OCI-LY1 (cell line): ENCODE data around the gene AURKB.

Experiments used
- H2AFZ ChIP-seq: fragments of 200-600 bp; sonication (generic), shearing (Covaris generic); 2 replicates; pipeline ENCODE4 v1.6.0; 2014; ENCODE audit warnings: antibody characterized with exemption, mild to moderate bottlenecking, low read length
- H3F3A ChIP-seq: fragments of 200-600 bp; sonication (generic), shearing (Covaris generic); 2 replicates; pipeline ENCODE4 v1.6.0; 2014; ENCODE audit warnings: mild to moderate bottlenecking, antibody characterized with exemption, low read length, moderate library complexity; ENCODE audit not compliant: insufficient read depth
- H3K27ac ChIP-seq: fragments of 200-600 bp; sonication (generic); 2 replicates; pipeline ENCODE4 v1.5.1; 2014; ENCODE audit warnings: low read length, mixed run types, mild to moderate bottlenecking, low read depth; ENCODE audit not compliant: poor library complexity, severe bottlenecking
- H3K27me3 ChIP-seq: fragments of 200-600 bp; sonication (generic); 2 replicates; pipeline ENCODE4 v1.6.0; 2014; ENCODE audit warnings: antibody characterized with exemption, mild to moderate bottlenecking, low read length, moderate library complexity; ENCODE audit not compliant: insufficient read depth
- H3K36me3 ChIP-seq: fragments of 200-600 bp; sonication (generic); 2 replicates; pipeline ENCODE4 v1.6.1; 2014; ENCODE audit warnings: mild to moderate bottlenecking, antibody characterized with exemption, low read length, moderate library complexity, mixed read lengths; ENCODE audit not compliant: insufficient read depth
- H3K4me1 ChIP-seq: fragments of 200-600 bp; sonication (generic); 2 replicates; pipeline ENCODE4 v1.5.1; 2014; ENCODE audit warnings: mild to moderate bottlenecking, low read length, moderate library complexity; ENCODE audit not compliant: insufficient read depth, severe bottlenecking
- H3K4me2 ChIP-seq: fragments of 200-600 bp; sonication (generic), shearing (Covaris generic); 2 replicates; pipeline ENCODE4 v1.6.1; 2014; ENCODE audit warnings: low read length
- H3K4me3 ChIP-seq: fragments of 200-600 bp; sonication (generic); 2 replicates; pipeline ENCODE4 v1.5.1; 2014; ENCODE audit warnings: low read length, low read depth, mild to moderate bottlenecking, mixed read lengths; ENCODE audit not compliant: poor library complexity, severe bottlenecking
- H3K79me2 ChIP-seq: fragments of 200-600 bp; shearing (Covaris generic); 2 replicates; pipeline ENCODE4 v1.6.1; 2016; ENCODE audit warnings: mixed run types, low read length, mixed read lengths; ENCODE audit not compliant: insufficient read depth
- H3K9ac ChIP-seq: fragments of 200-600 bp; sonication (generic), shearing (Covaris generic); 2 replicates; pipeline ENCODE4 v1.6.1; 2014; ENCODE audit warnings: mild to moderate bottlenecking, low read length, mixed read lengths
- H3K9me2 ChIP-seq: fragments of 200-600 bp; sonication (generic), shearing (Covaris generic); 2 replicates; pipeline ENCODE4 v1.6.1; 2014; ENCODE audit warnings: low read depth, mild to moderate bottlenecking, low read length, mixed read lengths
- H3K9me3 ChIP-seq: fragments of 200-600 bp; shearing (Covaris generic); 2 replicates; pipeline ENCODE4 v1.6.1; 2014; ENCODE audit warnings: low read length, mixed read lengths
- H4K20me1 ChIP-seq: fragments of 200-600 bp; sonication (generic), shearing (Covaris generic); 2 replicates; pipeline ENCODE4 v1.6.0; 2016; ENCODE audit warnings: mild to moderate bottlenecking, low read length; ENCODE audit not compliant: insufficient read depth
- CTCF ChIP-seq: fragments of 200-600 bp; sonication (generic), shearing (Covaris generic); IDR thresholded peaks from 2 replicates; pipeline ENCODE4 v1.5.1; 2017; ENCODE audit warnings: mild to moderate bottlenecking, antibody characterized with exemption, low read length, moderate library complexity, mixed read lengths
- EZH2 ChIP-seq: fragments of 200-600 bp; sonication (generic), shearing (Covaris generic); IDR thresholded peaks from 2 replicates; pipeline ENCODE4 v1.8.0; 2017; ENCODE audit warnings: borderline replicate concordance, mixed run types, mild to moderate bottlenecking, antibody characterized with exemption, low read length, moderate library complexity, mixed read lengths

Gene AURKB

GRCh38 chr17:8212312-8213180, 2.2 kb upstream of the AURKB start:
- peaks cover 25% of the 10 kb centered on the region for H3K4me1 ChIP-seq
- no peaks in the 10 kb centered on the region; the same call in 1 of the 2 replicates for H3F3A ChIP-seq
- no peaks in the 10 kb centered on the region for H3K27me3 ChIP-seq
- H2AFZ ChIP-seq, result no peak overlapping the region
- no peak overlapping the region for H3K27ac ChIP-seq
- no peaks in the 10 kb centered on the region for H4K20me1 ChIP-seq
- no peak overlapping the region for H3K4me3 ChIP-seq
- no peaks in the 10 kb centered on the region for H3K9me2 ChIP-seq
- H3K9ac ChIP-seq, result no peak overlapping the region
- peaks cover 17% of the 10 kb centered on the region for H3K79me2 ChIP-seq
- TF ChIP-seq CTCF (no peak), EZH2 (no peak)
- peaks cover 4% of the 10 kb centered on the region for H3K36me3 ChIP-seq
- H3K4me2 ChIP-seq, result no peak overlapping the region
- H3K9me3 ChIP-seq, result no peaks in the 10 kb centered on the region

GRCh38 chr17:8210761-8211458, 535 bp upstream of the AURKB start:
- peak overlapping the region; percentile 88 for H3K27ac ChIP-seq
- H4K20me1 ChIP-seq, result no peaks in the 10 kb centered on the region
- no peaks in the 10 kb centered on the region for H3K9me2 ChIP-seq
- H3K79me2 ChIP-seq, result peaks cover 17% of the 10 kb centered on the region
- no peaks in the 10 kb centered on the region for H3K9me3 ChIP-seq
- no peaks in the 10 kb centered on the region; the same call in 1 of the 2 replicates for H3F3A ChIP-seq
- H2AFZ ChIP-seq, result 0 out of 2 replicates have a peak overlapping the region, but pooled peaks have one; percentile 25
- H3K4me3 ChIP-seq, result peak overlapping the region; percentile 87
- no peaks in the 10 kb centered on the region for H3K27me3 ChIP-seq
- peaks cover 21% of the 10 kb centered on the region for H3K36me3 ChIP-seq
- peak overlapping the region; percentile 70 for H3K4me2 ChIP-seq
- H3K9ac ChIP-seq, result peak overlapping the region; percentile 92
- peaks cover 26% of the 10 kb centered on the region for H3K4me1 ChIP-seq
- no peak for TF ChIP-seq EZH2
- no peak for TF ChIP-seq CTCF

- H3F3A ChIP-seq, result 0 out of 2 replicates have a peak, but pooled peaks cover 3% of the 10 kb centered on the region
- peaks cover 17% of the 10 kb centered on the region for H3K79me2 ChIP-seq
Measured at GRCh38 chr17:8206536-8206935, 3.8 kb downstream of the AURKB start.

More at GRCh38 chr17:8206536-8206935, 3.8 kb downstream of the AURKB start:
- no peak overlapping the region for H3K4me2 ChIP-seq
- H3K9me3 ChIP-seq, result no peaks in the 10 kb centered on the region
- H3K36me3 ChIP-seq, result peaks cover 53% of the 10 kb centered on the region
- H2AFZ ChIP-seq, result no peak overlapping the region
- no peak overlapping the region for H3K4me3 ChIP-seq
- H3K9ac ChIP-seq, result no peak overlapping the region
- no peaks in the 10 kb centered on the region for H3K27me3 ChIP-seq
- H3K4me1 ChIP-seq, result peaks cover 38% of the 10 kb centered on the region
- TF ChIP-seq CTCF, result no peak
- no peak for TF ChIP-seq EZH2
- no peaks in the 10 kb centered on the region for H3K9me2 ChIP-seq
- no peak overlapping the region for H3K27ac ChIP-seq
- no peaks in the 10 kb centered on the region for H4K20me1 ChIP-seq
